B cell (primary cell): ENCODE data around the gene ACOXL. TPM values are rescaled to one million over a fixed set of nuclear protein-coding genes. Genes with fewer than 3 reads are reported as not detected.

ENCODE experiments used
- ATAC-seq: fragments of 200-7000 bp; cut with Tn5 transposase; one replicate; pipeline ENCODE4 v1.10.0; 2021; ENCODE audit warnings: low read depth, mild to moderate bottlenecking, moderate number of reproducible peaks, moderate library complexity
- CTCF ChIA-PET: fragments of 350-600 bp; sonication (Branson Sonifier 250); formaldehyde crosslinking; loops from one replicate; lab custom pipeline; 2021; ENCODE audit warnings: antibody characterized with exemption, inconsistent platforms; lab: Charles Lee
- POLR2A ChIA-PET: fragments of 350-600 bp; sonication (Branson Sonifier 250); formaldehyde crosslinking; loops from one replicate; lab custom pipeline; 2021; ENCODE audit warnings: antibody characterized with exemption; lab: Charles Lee
- DNase-seq: peaks from one replicate; pipeline ENCODE4 v3.0.0; 2013
- H2AFZ ChIP-seq: 2 replicates; pipeline ENCODE4 v1.6.1; 2012; ENCODE audit warnings: mild to moderate bottlenecking, low read depth, low read length; ENCODE audit not compliant: insufficient read depth, poor library complexity, severe bottlenecking
- H3K27ac ChIP-seq, 2 donors: 1 replicate in 1 of 2; 2 replicates in 1 of 2; pipeline ENCODE4 v1.5.1; 2012 to 2013; ENCODE audit warnings: low read length in 2 of 2, mild to moderate bottlenecking in 2 of 2, moderate library complexity in 1 of 2
- H3K27me3 ChIP-seq, 4 experiments: fragments of 200-600 bp in 1 of 4; sonication (generic) in 1 of 4; replicated peaks in 1 of 4; 1 replicate in 2 of 4; 2 replicates in 2 of 4; pipeline versions ENCODE4 v1.6.1 to v1.7.0; 2013 to 2016; ENCODE audit warnings: low read length in 3 of 4, mild to moderate bottlenecking in 2 of 4, mixed read lengths in 1 of 4, moderate library complexity in 1 of 4; ENCODE audit not compliant: insufficient read depth in 4 of 4, control insufficient read depth in 3 of 4; ENCODE audit errors: control extremely low read depth in 1 of 4
- H3K36me3 ChIP-seq, 2 experiments: replicated peaks in 1 of 2; 1 replicate in 1 of 2; 2 replicates in 1 of 2; pipeline versions ENCODE4 v1.6.1 to v1.7.1; 2013; ENCODE audit warnings: low read length in 1 of 2; ENCODE audit not compliant: insufficient read depth in 2 of 2, control insufficient read depth in 1 of 2; ENCODE audit errors: control extremely low read depth in 1 of 2, extremely low read depth in 1 of 2
- H3K4me1 ChIP-seq, 2 donors: fragments of 200-600 bp in 1 of 2; sonication (generic) in 1 of 2; 1 replicate in 1 of 2; 2 replicates in 1 of 2; pipeline versions ENCODE4 v1.5.1 to v1.6.1; 2013 to 2017; ENCODE audit warnings: low read length in 2 of 2; ENCODE audit not compliant: control insufficient read depth in 2 of 2, insufficient read depth in 2 of 2
- H3K4me2 ChIP-seq: replicated peaks from 2 replicates; pipeline ENCODE3; 2012; ENCODE audit warnings: mild to moderate bottlenecking, low read depth, low read length; ENCODE audit not compliant: poor library complexity, severe bottlenecking
- H3K4me3 ChIP-seq, 5 experiments: fragments of 200-600 bp in 1 of 5; sonication (generic) in 1 of 5; 1 replicate in 3 of 5; 2 replicates in 2 of 5; pipeline versions ENCODE4 v1.5.1 to v1.7.0; 2011 to 2016; ENCODE audit warnings: low read length in 4 of 5, mild to moderate bottlenecking in 4 of 5, low read depth in 2 of 5, control low read depth in 1 of 5, moderate library complexity in 1 of 5; ENCODE audit not compliant: insufficient read depth in 1 of 5; ENCODE audit errors: control extremely low read depth in 1 of 5, extremely low read depth in 1 of 5
- H3K79me2 ChIP-seq: fragments of 200-600 bp; sonication (generic); one replicate; pipeline ENCODE4 v1.6.0; 2016; ENCODE audit warnings: low read length; ENCODE audit not compliant: control insufficient read depth, insufficient read depth
- H3K9ac ChIP-seq: fragments of 200-600 bp; sonication (generic); 2 replicates; pipeline ENCODE4 v1.6.1; 2017; ENCODE audit warnings: mild to moderate bottlenecking, low read length, moderate library complexity
- H3K9me3 ChIP-seq, 3 donors: one replicate each; pipeline versions ENCODE4 v1.6.1 to v1.7.1; 2013; ENCODE audit warnings: low read length in 2 of 3; ENCODE audit not compliant: control insufficient read depth in 2 of 3, insufficient read depth in 1 of 3; ENCODE audit errors: control extremely low read depth in 1 of 3
- H4K20me1 ChIP-seq: 2 replicates; pipeline ENCODE4 v1.6.0; 2012; ENCODE audit warnings: mild to moderate bottlenecking, low read length; ENCODE audit not compliant: insufficient read depth, control insufficient read depth, poor library complexity, severe bottlenecking
- H3K27ac Mint-ChIP-seq: one replicate; pipeline ENCODE4 v1.8.0; 2021; ENCODE audit warnings: mixed read lengths
- H3K27me3 Mint-ChIP-seq: one replicate; pipeline ENCODE4 v1.8.0; 2021; ENCODE audit warnings: mixed read lengths
- H3K4me1 Mint-ChIP-seq: one replicate; pipeline ENCODE4 v1.8.0; 2021; ENCODE audit warnings: mixed read lengths
- H3K4me3 Mint-ChIP-seq: one replicate; pipeline ENCODE4 v1.8.0; 2021; ENCODE audit warnings: mixed read lengths
- H3K9me3 Mint-ChIP-seq: one replicate; pipeline ENCODE4 v1.8.0; 2022; ENCODE audit warnings: mixed read lengths; ENCODE audit not compliant: insufficient read depth
- CTCF ChIP-seq: fragments of 200-600 bp; IDR thresholded peaks from one replicate; pipeline ENCODE4 v1.8.0; 2022; ENCODE audit warnings: antibody characterized with exemption, mild to moderate bottlenecking
- EZH2 ChIP-seq: IDR thresholded peaks from 2 replicates; pipeline ENCODE4 v1.6.1; 2012; ENCODE audit warnings: borderline replicate concordance, low read depth, mild to moderate bottlenecking, moderate library complexity, low read length; ENCODE audit not compliant: insufficient read depth, poor library complexity, severe bottlenecking
- WGBS: methylation state at CpG from one replicate; pipeline ENCODE4 v1.1.5; 2013; ENCODE audit warnings: missing lambda C conversion rate; ENCODE audit not compliant: insufficient coverage; 5-methylcytosine and 5-hydroxymethylcytosine counted together
- intact Hi-C: fragments of 100-400 bp; cut with micrococcal nuclease; formaldehyde crosslinking; loops from one replicate; pipeline ENCODE4 v1.10.0; 2022
- polyA plus RNA-seq: library from polyadenylated mRNA; depleted of rRNA; stranded (reverse); fragments of >200 nt; gene quantifications from 2 replicates; pipeline ENCODE4 v1.2.3, GENCODE V29; 2012
- total RNA-seq, 2 donors: library from RNA; stranded (reverse); fragments of 120-200 nt in 1 of 2; gene quantifications; 1 replicate in 1 of 2; 2 replicates in 1 of 2; pipeline versions ENCODE4 v1.2.3 to v1.2.4, GENCODE V29; 2013 to 2022

Gene ACOXL
- total and polyA plus RNA-seq, 2 donors (not counting 1 experiment from before 2014, with no cell fraction given) = 0.06 TPM; not detected in 1

DNA sequence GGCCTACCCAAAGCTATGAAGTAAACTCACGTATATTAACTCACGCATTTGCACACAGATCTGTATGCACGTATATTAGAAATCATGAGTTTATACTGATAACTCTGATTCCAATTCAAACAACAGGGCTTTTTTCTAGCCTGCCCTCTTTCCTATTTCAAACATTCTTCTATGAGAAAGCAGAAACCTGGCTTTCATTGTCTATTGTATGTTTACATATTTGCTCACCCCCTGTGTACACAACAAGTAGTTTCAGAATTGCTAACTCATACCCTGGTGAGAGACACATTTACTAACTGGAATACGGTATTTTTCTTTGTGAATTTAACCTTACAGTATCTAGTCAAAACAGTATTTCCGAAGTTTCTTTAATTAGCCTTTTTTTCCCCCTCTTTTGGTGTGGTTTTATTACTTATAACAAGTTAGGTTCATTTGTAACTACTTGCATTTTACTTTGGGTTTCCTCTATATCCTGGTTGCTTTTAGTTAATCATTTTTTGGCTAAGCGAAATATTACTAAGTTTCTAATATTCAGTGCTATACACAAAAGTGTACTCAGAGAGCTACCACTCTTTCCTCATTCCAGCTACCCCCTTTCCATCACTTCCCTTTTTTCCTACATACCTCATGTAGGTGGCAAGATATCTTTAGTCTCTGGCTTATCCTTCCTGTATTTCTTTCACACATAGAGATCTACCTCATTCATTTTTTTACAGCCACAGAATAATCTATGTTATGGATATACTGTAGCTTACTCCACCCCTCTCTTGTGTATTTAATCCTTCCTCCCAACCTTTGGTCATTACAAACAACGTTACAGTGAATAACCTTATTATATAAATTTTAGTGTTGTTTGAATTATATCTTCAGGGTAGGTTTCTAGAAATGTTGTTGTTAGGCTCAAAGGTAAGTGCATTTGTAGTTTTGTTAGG lies 275.6 kb downstream of the ACOXL start:
- intact Hi-C loops = no loop called here
- WGBS = 100% methylated on average over 1 of the region's 7 CpGs
- Histone ChIP-seq H3K27me3 (peaks cover 0 to 2% (median 0%) of the 10 kb centered on the region in 4 experiments), H2AFZ (no peak overlapping the region), H3K36me3 (no peaks in the 10 kb centered on the region), H3K27ac (no peak overlapping the region), H3K79me2 (no peaks in the 10 kb centered on the region), H3K9me3 (peaks cover 1 to 4% (median 2%) of the 10 kb centered on the region in 3 donors), H3K4me3 (no peak overlapping the region), H3K4me1 (no peaks in the 10 kb centered on the region), H4K20me1 (no peaks in the 10 kb centered on the region), H3K9ac (no peak overlapping the region), H3K4me2 (no peak overlapping the region)
- Mint-ChIP-seq H3K9me3 (peaks cover 4% of the 10 kb centered on the region), H3K4me3 (no peak overlapping the region), H3K27ac (no peak overlapping the region), H3K4me1 (no peaks in the 10 kb centered on the region), H3K27me3 (peaks cover 35% of the 10 kb centered on the region)
- ChIA-PET CTCF (no interaction called here), POLR2A (no interaction called here)
- no peak for DNase-seq
- ATAC-seq = no peak
- TF ChIP-seq CTCF = no peak
- no peak for TF ChIP-seq EZH2

DNA sequence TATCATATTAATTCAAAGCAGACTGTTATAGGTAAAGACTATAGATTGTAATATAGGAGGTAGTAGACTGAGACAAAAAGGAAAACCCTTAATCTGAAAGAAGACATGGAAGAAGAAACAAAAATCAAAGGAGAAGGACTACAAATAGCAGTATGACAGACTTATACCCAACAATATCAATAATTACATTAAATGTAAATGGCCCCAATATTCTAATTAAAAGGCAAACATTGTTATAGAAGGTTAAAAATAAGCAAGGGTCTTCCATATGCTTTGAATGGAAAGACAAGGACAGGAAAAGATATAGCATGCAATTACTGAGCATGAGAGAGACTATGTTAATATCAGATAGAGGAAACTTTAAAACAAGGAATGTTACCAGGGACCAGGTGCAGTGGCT lies 278.8 kb downstream of the ACOXL start:
- Histone ChIP-seq H3K9me3 (peaks cover 1 to 4% (median 2%) of the 10 kb centered on the region in 3 donors), H3K4me1 (no peaks in the 10 kb centered on the region), H3K79me2 (no peaks in the 10 kb centered on the region), H3K36me3 (no peaks in the 10 kb centered on the region), H3K4me3 (no peak overlapping the region), H2AFZ (no peak overlapping the region), H4K20me1 (no peaks in the 10 kb centered on the region), H3K4me2 (no peak overlapping the region), H3K9ac (no peak overlapping the region), H3K27ac (no peak overlapping the region), H3K27me3 (no peaks in the 10 kb centered on the region)
- no peak overlapping the region for H3K27ac Mint-ChIP-seq
- peaks cover 4% of the 10 kb centered on the region for H3K9me3 Mint-ChIP-seq
- ChIA-PET CTCF (no interaction called here), POLR2A (no interaction called here)
- H3K4me1 Mint-ChIP-seq = no peaks in the 10 kb centered on the region
- intact Hi-C loops = no loop called here
- peaks cover 19% of the 10 kb centered on the region for H3K27me3 Mint-ChIP-seq
- no peak overlapping the region for H3K4me3 Mint-ChIP-seq
- TF ChIP-seq CTCF (no peak), EZH2 (no peak)
- ATAC-seq = no peak
- DNase-seq = no peak
